HepG2 (cell line): ENCODE results near the gene CCT6A. TPM values are rescaled to one million over a fixed set of nuclear protein-coding genes. Genes with fewer than 3 reads are reported as not detected.
A peak's percentile ranks its signal among the peaks of the same experiment; 100 is the strongest.

Experiments used
- ADNP ChIP-seq: sonication (generic); formaldehyde crosslinking; IDR thresholded peaks from 2 replicates; pipeline ENCODE4 v1.4.0; 2020; ENCODE audit warnings: missing genetic modification reagents
- AKAP8 ChIP-seq: sonication (generic); formaldehyde crosslinking; IDR thresholded peaks from 2 replicates; pipeline ENCODE4 v1.5.1; 2020; ENCODE audit warnings: mild to moderate bottlenecking, missing genetic modification reagents
- ARNTL ChIP-seq: sonication (generic); formaldehyde crosslinking; IDR thresholded peaks from 2 replicates; pipeline ENCODE4 v1.4.0; 2020; ENCODE audit warnings: mild to moderate bottlenecking, missing genetic modification reagents
- DMAP1 ChIP-seq: IDR thresholded peaks from 2 replicates; pipeline ENCODE4 v1.6.1; 2016
- EZH2 ChIP-seq: conservative IDR thresholded peaks from 2 replicates; pipeline ENCODE4 v1.6.1; 2012; ENCODE audit warnings: mild to moderate bottlenecking, low read depth, low read length, moderate library complexity
- FOXA3 ChIP-seq: IDR thresholded peaks from 2 replicates; pipeline ENCODE4 v1.6.1; 2016; ENCODE audit warnings: missing genetic modification reagents, missing compliant biosample characterization
- MAX ChIP-seq: IDR thresholded peaks from 2 replicates; pipeline ENCODE4 v1.6.1; 2012; ENCODE audit warnings: inconsistent platforms
- MLXIP ChIP-seq: sonication (generic); formaldehyde crosslinking; IDR thresholded peaks from 2 replicates; pipeline ENCODE4 v1.9.0; 2021; ENCODE audit warnings: missing genetic modification reagents, borderline replicate concordance
- RFXANK ChIP-seq: IDR thresholded peaks from 2 replicates; pipeline ENCODE4 v1.6.1; 2016
- SALL1 ChIP-seq: sonication (generic); formaldehyde crosslinking; IDR thresholded peaks from 2 replicates; pipeline ENCODE4 v1.8.0; 2022; ENCODE audit warnings: mild to moderate bottlenecking, missing genetic modification reagents
- SP2 ChIP-seq: sonication (generic); formaldehyde crosslinking; IDR thresholded peaks from 2 replicates; pipeline ENCODE4 v1.5.1; 2020; ENCODE audit warnings: mild to moderate bottlenecking, missing genetic modification reagents
- TOPORS ChIP-seq: sonication (generic); formaldehyde crosslinking; IDR thresholded peaks from 2 replicates; pipeline ENCODE4 v1.8.0; 2023; ENCODE audit warnings: mild to moderate bottlenecking, missing genetic modification reagents
- ZBTB33 ChIP-seq: sonication (generic); formaldehyde crosslinking; IDR thresholded peaks from 2 replicates; pipeline ENCODE4 v1.4.0; 2020; ENCODE audit warnings: missing genetic modification reagents
- ZFP36 ChIP-seq: fragments of 150-350 bp; IDR thresholded peaks from 2 replicates; pipeline ENCODE4 v1.6.1; 2018; ENCODE audit warnings: borderline replicate concordance, low read length, low read depth; ENCODE audit not compliant: partially characterized antibody
- ZFP62 ChIP-seq: sonication (generic); formaldehyde crosslinking; IDR thresholded peaks from 2 replicates; pipeline ENCODE4 v1.4.0; 2020; ENCODE audit warnings: missing genetic modification reagents
- ZMAT3 ChIP-seq: sonication (generic); formaldehyde crosslinking; conservative IDR thresholded peaks from 2 replicates; pipeline ENCODE4 v1.7.0; 2021; ENCODE audit warnings: missing genetic modification reagents
- ZNF281 ChIP-seq: sonication (generic); formaldehyde crosslinking; IDR thresholded peaks from 2 replicates; pipeline ENCODE4 v1.4.0; 2020; ENCODE audit warnings: missing genetic modification reagents, borderline replicate concordance
- ZNF34 ChIP-seq: sonication (generic); formaldehyde crosslinking; IDR thresholded peaks from 2 replicates; pipeline ENCODE4 v1.4.0; 2020; ENCODE audit warnings: mild to moderate bottlenecking, missing genetic modification reagents, borderline replicate concordance
- ZNF513 ChIP-seq: sonication (generic); formaldehyde crosslinking; conservative IDR thresholded peaks from 2 replicates; pipeline ENCODE4 v1.5.0; 2020; ENCODE audit warnings: missing genetic modification reagents
- ZNF543 ChIP-seq: sonication (generic); formaldehyde crosslinking; IDR thresholded peaks from 2 replicates; pipeline ENCODE4 v1.4.0; 2020; ENCODE audit warnings: mild to moderate bottlenecking, missing genetic modification reagents
- polyA plus RNA-seq, 8 experiments: library from polyadenylated mRNA; depleted of rRNA in 3 of 8; stranded (reverse) in 7 of 8; unstranded in 1 of 8; fragments of >200 nt; fragmentation: Illumina TruSeq in 4 of 8; extraction: Trizol in 4 of 8; gene quantifications; 2 replicates each; pipeline versions ENCODE4 v1.2.1 to v1.2.3, GENCODE V29; 2011 to 2016; ENCODE audit warnings: low read depth in 4 of 8, missing spikeins in 1 of 8, mixed read lengths in 1 of 8; ENCODE audit not compliant: insufficient read depth in 1 of 8
- total RNA-seq, 5 experiments: library from RNA; depleted of rRNA; stranded (reverse); fragments of >200 nt; fragmentation: Illumina TruSeq; extraction: Trizol; gene quantifications; 2 replicates each; pipeline ENCODE4 v1.2.3, GENCODE V29; 2016; ENCODE audit warnings: low read depth in 1 of 5

The CCT6A gene
- total and polyA plus RNA-seq, 2 of the 13 experiments (the other 11 are each of a cell fraction or from before 2014, with no cell fraction given): 219 to 292 TPM

GRCh38 chr7:56106108-56107073 is 54.8 kb downstream of the CCT6A start, which contains the start of gene CHCHD2 (continued):
- TF ChIP-seq ZNF281 (CRISPR knock-in tag) (0 out of 2 replicates have a peak, but pooled peaks have one; percentile 20), SALL1 (CRISPR knock-in tag) (peak; percentile 70), SP2 (CRISPR knock-in tag) (peak; percentile 98), EZH2 (no peak), ZNF513 (CRISPR knock-in tag) (no peak), ZFP36 (no peak), ZMAT3 (no peak), ZFP62 (no peak), FOXA3 (CRISPR knock-in tag) (peak; percentile 24; the same call in 1 of the 2 replicates), DMAP1 (CRISPR knock-in tag) (peak; percentile 90), ZNF34 (no peak), ZBTB33 (0 out of 2 replicates have a peak, but pooled peaks have one; percentile 20), ARNTL (CRISPR knock-in tag) (0 out of 2 replicates have a peak, but pooled peaks have one; percentile 20), RFXANK (CRISPR knock-in tag) (no peak; the same call in none of the 2 replicates), TOPORS (peak; percentile 21; the same call in 1 of the 2 replicates), ADNP (no peak), MLXIP (CRISPR knock-in tag) (no peak), MAX (peak; percentile 80), AKAP8 (CRISPR knock-in tag) (0 out of 2 replicates have a peak, but pooled peaks have one; percentile 35), ZNF543 (CRISPR knock-in tag) (peak; percentile 60)
